Breast epithelium (tissue), 3 donors: ENCODE data around the gene AHNAK2.

Experiments
- POLR2AphosphoS5 ChIP-seq, 3 donors: sonication (generic); formaldehyde crosslinking; IDR thresholded peaks; one replicate each; pipeline ENCODE4 v1.6.1; 2017; ENCODE audit warnings: antibody characterized with exemption in 3 of 3
- TF ChIP-seq, protein P1 (sequence below), 3 donors: fragments of 450-650 bp; IDR thresholded peaks; one replicate each; pipeline ENCODE4 v1.5.1; 2016 to 2017; ENCODE audit warnings: antibody characterized with exemption in 3 of 3, mild to moderate bottlenecking in 3 of 3, moderate library complexity in 3 of 3

DNA sequence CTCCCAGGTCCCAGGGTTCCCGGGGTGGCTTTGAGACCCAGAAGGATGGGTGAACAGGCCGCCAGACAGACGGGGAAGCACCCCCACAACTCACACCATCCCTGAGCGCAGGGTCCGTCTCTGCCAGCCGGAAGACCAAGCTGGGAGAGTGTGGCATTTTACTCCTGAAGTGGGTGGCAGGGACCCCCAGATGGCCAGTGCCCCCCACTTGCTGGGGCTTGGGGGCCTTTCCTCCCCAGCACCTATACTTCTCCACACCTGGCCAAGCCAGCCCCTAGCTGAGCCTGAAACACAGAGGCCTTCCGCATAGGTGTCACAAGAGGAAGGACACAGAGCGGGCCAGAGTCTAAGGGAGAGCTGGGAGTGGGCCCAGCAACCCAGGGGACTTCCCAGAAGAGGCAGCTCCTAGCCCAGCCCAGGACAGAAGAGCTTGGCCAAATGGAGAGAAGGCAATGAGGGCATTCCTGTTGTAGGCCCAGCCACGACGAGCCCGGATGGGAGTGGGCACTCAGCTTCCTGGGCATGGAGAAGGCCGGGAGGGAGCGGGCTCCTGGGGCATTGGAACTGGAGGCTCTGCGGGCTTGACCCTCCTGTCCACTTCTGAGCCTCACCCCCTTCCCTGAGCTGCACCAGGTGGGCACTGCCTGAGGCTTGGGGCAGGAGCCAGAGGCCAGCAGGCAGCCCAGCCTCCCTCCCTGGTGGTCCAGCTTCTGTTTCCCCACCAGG is 3.3 kb downstream of the AHNAK2 start:
- TF ChIP-seq POLR2AphosphoS5 (IDR thresholded peaks at IDR 0.05): no peak
- TF ChIP-seq, protein P1, sequence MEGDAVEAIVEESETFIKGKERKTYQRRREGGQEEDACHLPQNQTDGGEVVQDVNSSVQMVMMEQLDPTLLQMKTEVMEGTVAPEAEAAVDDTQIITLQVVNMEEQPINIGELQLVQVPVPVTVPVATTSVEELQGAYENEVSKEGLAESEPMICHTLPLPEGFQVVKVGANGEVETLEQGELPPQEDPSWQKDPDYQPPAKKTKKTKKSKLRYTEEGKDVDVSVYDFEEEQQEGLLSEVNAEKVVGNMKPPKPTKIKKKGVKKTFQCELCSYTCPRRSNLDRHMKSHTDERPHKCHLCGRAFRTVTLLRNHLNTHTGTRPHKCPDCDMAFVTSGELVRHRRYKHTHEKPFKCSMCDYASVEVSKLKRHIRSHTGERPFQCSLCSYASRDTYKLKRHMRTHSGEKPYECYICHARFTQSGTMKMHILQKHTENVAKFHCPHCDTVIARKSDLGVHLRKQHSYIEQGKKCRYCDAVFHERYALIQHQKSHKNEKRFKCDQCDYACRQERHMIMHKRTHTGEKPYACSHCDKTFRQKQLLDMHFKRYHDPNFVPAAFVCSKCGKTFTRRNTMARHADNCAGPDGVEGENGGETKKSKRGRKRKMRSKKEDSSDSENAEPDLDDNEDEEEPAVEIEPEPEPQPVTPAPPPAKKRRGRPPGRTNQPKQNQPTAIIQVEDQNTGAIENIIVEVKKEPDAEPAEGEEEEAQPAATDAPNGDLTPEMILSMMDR (IDR thresholded peaks at IDR 0.05): no peak
